ENCODE results near the gene ZBTB17.
A peak's percentile ranks its signal among the peaks of the same experiment; 100 is the strongest.

ZBTB17 gene

DNA sequence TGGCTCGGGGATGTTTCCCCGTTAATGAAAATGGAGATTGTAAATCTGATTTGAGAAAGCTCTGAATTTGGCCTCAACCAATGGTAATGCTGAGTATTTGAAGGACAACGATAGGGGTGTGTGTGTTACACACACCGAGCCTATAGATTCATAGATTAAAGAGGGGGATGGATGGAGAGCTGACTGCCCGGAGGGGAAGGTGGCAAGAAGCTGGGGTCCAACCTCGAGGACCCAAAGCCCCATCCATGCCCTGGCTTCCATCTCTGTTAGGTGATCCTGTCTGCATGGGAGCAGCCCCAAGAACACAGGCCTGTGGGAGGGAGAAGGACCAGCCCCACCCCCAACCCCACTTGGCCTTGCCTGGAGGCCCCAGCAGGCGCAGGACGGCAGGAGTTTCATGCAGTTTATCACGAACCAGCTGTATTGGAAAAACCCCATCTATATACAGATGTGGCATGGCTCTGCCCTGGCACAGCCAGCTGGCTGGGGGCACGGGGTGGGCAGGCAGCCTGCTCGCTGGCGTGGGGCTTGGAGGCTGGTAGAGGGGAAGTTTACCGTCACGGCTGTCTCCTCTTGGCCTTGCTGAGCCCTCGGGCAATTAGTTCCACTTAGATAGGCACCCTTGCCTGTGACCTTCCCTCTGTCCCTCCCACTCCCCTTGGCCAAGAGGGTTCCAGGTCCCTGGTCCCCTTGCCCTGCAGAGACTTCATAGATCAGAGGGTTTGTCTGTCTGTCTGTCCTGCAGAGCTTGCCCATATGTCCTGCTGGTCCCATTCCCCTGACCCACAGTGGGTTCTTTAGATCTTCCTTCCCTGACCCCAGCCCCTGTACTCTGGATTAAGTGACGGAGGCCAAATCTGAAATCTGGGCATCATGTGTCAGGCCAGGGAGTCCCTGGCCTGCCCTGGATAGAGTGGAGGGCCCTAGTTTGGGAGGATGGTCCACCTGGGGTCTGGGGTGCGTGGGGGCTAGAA lies 38.9 kb upstream of the ZBTB17 start:
- H3K27ac ChIP-seq: no peak overlapping the region; the same call in 1 of the 2 replicates
- TF ChIP-seq, protein P1, sequence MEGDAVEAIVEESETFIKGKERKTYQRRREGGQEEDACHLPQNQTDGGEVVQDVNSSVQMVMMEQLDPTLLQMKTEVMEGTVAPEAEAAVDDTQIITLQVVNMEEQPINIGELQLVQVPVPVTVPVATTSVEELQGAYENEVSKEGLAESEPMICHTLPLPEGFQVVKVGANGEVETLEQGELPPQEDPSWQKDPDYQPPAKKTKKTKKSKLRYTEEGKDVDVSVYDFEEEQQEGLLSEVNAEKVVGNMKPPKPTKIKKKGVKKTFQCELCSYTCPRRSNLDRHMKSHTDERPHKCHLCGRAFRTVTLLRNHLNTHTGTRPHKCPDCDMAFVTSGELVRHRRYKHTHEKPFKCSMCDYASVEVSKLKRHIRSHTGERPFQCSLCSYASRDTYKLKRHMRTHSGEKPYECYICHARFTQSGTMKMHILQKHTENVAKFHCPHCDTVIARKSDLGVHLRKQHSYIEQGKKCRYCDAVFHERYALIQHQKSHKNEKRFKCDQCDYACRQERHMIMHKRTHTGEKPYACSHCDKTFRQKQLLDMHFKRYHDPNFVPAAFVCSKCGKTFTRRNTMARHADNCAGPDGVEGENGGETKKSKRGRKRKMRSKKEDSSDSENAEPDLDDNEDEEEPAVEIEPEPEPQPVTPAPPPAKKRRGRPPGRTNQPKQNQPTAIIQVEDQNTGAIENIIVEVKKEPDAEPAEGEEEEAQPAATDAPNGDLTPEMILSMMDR (conservative IDR thresholded peaks at IDR 0.05): no peak

DNA sequence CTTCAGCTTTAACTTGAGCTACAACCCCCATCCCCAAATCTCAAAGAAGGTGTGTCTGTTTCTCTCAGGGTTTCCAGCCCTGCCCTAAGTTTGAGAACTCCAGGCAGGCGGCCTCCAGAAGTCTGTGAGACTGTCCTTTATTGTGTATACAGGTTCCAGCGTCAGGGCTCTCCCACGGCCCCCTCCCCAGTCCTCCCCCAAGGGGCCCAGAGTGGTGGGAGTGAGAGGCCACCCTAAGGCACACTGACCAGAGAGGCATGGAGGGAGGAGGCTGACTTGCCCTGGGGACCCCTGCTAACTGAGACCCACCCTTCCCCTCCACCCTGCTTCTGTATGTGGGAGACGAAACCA lies 38.0 kb upstream of the ZBTB17 start:
- peak overlapping the region; percentile 47 for H3K27ac ChIP-seq
- TF ChIP-seq, protein P1 (conservative IDR thresholded peaks at IDR 0.05): no peak

DNA sequence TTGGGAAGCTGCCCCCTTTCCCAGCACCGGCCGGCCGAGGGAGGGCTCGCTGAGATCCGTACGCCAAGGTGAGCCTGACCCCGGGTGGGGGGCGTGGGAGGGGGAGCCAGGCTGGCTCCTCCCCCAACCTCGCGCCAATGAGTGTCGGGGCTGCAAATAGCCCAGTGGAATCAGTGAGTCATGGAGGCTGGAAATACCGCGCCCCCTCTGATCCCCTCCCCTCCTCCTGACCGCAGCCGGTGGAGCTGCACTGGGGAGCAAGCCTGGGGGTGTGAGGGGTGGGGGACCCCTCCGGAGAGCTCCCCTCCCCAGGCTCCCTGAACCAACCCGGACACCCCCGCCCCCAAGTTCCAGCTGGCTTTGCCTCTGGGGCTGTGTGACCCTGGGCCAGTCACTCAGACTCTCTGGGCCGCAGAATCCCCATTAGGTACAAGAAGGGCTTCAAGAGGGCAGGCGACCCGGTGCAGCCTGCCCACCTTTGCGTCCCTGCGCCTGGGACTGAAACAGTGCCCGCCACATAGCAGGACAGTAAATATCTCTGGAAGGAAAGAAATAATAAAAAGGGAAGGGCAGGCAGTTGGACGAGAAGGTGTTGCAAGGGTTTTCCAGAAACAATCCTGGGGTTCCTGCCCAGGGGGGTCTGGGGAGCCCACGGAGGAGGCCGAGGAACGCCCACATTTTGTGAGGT lies 37.5 kb upstream of the ZBTB17 start:
- TF ChIP-seq, protein P1 (conservative IDR thresholded peaks at IDR 0.05): no peak
- H3K27ac ChIP-seq: peak overlapping the region; percentile 47

DNA sequence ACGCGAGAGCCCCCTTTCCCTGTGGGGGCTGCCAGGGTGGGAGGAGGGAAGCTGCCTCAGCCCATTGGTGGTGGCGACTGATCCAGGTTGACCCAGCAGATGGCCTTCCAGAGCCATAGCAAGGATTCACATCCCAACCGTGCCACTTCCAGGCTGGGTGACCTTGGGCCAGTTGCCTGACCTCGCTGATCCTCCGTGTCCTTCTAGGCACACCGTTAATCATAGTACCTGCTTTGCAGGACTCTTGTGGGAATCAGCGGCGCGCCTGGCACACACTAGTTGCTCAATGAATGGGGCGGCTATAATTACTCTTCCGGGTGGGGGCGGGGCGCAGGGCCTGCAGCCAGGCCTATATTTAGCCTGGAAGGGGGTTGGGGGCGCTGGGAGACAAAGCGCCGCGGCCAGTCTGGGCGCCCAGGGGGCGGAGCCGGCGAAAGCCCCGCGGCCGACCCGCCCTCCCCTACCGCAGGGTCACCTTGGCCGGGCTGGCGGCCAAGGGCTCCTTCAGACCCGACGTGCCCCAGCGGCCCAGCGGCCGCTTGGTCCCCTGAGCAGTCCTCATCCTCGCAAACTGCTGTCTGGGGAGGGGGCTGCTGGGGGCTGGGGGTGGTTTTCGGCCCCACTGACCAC lies 36.8 kb upstream of the ZBTB17 start:
- H3K27ac ChIP-seq: peak overlapping the region; percentile 47; the same call in 1 of the 2 replicates
- TF ChIP-seq, protein P1 (conservative IDR thresholded peaks at IDR 0.05): 0 out of 2 replicates have a peak, but pooled peaks have one; percentile 5

DNA sequence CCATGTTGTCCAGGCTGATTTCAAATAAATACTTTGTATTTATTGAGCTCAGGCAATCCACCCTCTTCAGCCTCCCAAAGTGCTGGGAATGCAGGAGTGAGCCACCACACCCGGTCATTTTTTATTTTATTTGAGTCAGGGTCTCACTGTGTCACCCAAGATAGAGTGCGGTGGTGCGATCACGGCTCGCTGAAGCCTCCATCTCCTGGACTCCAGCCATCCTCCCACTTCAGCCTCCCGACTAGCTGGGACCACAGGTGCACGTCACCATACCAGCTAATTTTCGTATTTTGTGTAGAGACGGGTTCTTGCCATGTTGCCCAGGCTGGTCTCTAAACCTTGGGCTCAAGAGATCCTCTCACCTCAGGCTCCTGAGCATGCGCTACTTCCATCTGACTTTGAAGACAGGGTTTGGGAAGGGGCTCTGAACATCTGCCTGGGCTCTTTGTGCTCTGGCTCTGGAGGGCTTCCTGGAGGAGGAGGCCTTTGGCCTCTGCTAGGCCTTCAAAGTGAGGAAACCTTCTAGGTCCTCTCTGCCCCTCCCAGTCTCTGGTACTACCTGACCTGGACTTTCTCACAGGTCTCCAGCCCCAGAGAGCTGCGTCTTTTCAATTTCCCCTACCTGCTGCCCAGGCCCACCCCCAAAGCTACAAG lies 36.2 kb upstream of the ZBTB17 start:
- H3K27ac ChIP-seq: no peak overlapping the region
- TF ChIP-seq, protein P1 (conservative IDR thresholded peaks at IDR 0.05): no peak

DNA sequence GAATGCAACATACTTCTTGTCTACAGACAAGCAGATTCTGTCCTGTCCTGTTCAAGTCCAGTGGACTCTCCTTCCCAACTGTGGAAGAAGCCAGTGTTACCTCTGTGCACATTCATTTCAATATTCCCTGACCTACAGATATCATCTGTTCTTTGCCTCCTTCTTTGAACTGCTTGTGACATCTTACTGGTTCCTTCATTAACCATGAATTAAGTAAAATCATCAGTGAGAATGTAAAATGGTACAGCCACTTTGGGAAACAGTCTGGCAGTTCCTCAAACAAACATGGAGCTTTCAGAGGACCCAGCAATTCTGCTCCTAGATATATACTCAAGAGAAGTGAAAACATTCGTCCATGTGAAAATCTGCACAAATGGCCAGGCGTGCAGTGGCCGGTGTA lies 34.9 kb upstream of the ZBTB17 start:
- H3K27ac ChIP-seq: no peak overlapping the region
- TF ChIP-seq, protein P1 (conservative IDR thresholded peaks at IDR 0.05): no peak
